Activated T-helper 1 cell treated with anti-CD3 and anti-CD28 coated beads, Interleukin-2, amount 50 U/mL, for 16 hours (primary cell): ENCODE data around the gene FADD.
"Not testable (repeated sequence)": the region's sequence is repeated elsewhere in the genome, so short reads cannot be mapped to it uniquely, and the experiment has no call there.

Experiments
- DNase-seq, 2 donors: peaks; one replicate each; pipeline ENCODE4 v3.0.0-alpha.2; 2020; ENCODE audit warnings: low read depth in 1 of 2, low spot score in 1 of 2

FADD gene

GRCh38 chr11:70203751-70204465, 812 bp downstream of the FADD start:
- DNase-seq, result peak; percentile 75 to 79

GRCh38 chr11:70204466-70204799, 1.3 kb downstream of the FADD start:
- no peak for DNase-seq

GRCh38 chr11:70205049-70205725, 2.1 kb downstream of the FADD start:
- DNase-seq, result no peak

- no peak for DNase-seq
These were observed 2.7 kb downstream of the FADD start for GRCh38 chr11:70205766-70206165.

- no peak for DNase-seq
These were observed 3.3 kb downstream of the FADD start for GRCh38 chr11:70206226-70206981.

GRCh38 chr11:70206982-70207376, 3.9 kb downstream of the FADD start:
- no peak for DNase-seq

- DNase-seq, result no peak
These were observed 4.5 kb downstream of the FADD start for GRCh38 chr11:70207531-70208131.

- DNase-seq, result no peak
These were observed 6.4 kb downstream of the FADD start for GRCh38 chr11:70209391-70209912.

GRCh38 chr11:70210051-70210501, 7.0 kb downstream of the FADD start:
- no peak for DNase-seq

- no peak for DNase-seq
These were observed 7.4 kb downstream of the FADD start for GRCh38 chr11:70210530-70210929.

- no peak for DNase-seq
These were observed 9.2 kb downstream of the FADD start for GRCh38 chr11:70212227-70212811.

- not testable (repeated sequence) for DNase-seq
These were observed 14.3 kb downstream of the FADD start for GRCh38 chr11:70217388-70217787.

- DNase-seq, result not testable (repeated sequence)
These were observed 15.0 kb downstream of the FADD start for GRCh38 chr11:70218076-70218475.

GRCh38 chr11:70220136-70220535, 17.0 kb downstream of the FADD start:
- DNase-seq, result no peak

GRCh38 chr11:70220920-70221319, 17.8 kb downstream of the FADD start:
- no peak for DNase-seq

- DNase-seq, result no peak
These were observed 22.6 kb downstream of the FADD start for GRCh38 chr11:70225681-70226177.

GRCh38 chr11:70226183-70226582, 23.1 kb downstream of the FADD start:
- no peak for DNase-seq

- no peak for DNase-seq
These were observed 23.9 kb downstream of the FADD start for GRCh38 chr11:70226967-70227366.

GRCh38 chr11:70229737-70230136, 26.6 kb downstream of the FADD start:
- no peak for DNase-seq

GRCh38 chr11:70230151-70230839, 27.2 kb downstream of the FADD start:
- no peak for DNase-seq
